ENCODE results near the gene PRKN.

The PRKN gene

DNA sequence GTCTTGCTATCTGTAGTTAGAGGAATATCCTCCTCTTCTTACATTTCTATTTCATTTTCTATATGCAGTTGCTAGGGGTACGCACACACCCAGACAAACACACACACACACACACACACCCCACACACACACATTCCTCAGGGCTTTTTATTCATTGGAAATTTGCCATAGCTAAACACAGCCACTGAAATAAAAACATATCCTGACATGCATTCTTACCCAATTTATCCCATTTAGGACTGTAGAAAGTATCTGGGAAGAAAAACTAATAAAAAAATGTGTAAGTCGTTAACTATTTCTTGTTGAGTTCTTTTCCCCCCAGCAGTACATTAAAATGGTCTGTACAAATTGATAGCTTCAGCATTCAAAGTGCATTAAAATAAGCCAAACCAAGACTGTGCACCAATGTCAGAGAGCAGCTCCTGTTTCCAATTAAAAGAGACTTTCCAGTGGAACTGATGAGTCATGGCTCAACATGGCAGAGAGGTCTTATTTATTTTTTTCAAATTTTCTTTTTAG, 1095.8 kb downstream of the PRKN start:
- DNase-seq: no peak

DNA sequence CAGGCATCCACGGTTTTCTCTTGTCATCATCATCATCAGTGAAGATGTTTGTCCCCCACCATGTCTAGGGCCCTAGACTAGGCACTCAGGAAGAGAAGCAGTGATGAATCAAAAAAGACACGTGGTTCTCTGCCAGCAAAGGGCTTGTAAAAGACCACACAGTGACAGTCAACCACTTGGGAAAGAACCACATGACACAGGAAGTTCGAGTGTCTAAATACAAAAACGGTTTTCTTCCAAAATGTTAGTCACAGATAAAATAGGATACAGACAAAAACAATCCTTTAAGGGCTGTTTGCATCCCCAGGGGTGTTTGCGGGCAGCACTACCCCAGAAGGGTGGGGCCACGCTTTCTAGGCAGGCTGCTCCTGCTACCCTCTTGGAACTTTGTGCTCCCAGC, 1096.9 kb downstream of the PRKN start:
- DNase-seq: no peak

DNA sequence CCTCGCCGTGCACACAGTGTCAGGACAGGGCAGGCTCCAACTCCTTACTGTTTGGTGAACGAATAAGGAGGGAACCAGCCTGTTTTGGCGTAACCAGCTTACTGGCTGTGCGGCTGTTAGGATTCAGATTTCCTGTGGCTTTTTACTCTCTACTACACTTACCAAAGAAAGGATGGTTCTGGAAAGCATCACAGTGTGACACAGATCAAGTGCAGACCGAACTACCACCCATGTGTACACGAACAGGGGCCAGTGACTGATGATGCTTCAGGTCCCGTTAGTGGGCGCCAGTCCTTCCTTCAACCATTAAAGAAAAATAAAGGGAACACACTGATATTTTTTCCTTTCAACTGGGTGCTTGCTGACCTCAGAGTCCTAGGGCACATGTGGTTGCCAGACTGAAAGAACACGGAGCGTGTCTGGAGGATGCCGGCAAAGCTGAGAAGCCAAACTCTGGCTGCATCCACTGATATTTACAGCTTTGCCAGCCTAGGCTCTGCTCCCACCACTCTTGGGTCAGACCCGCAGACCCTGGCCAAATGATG, 1101.4 kb downstream of the PRKN start:
- DNase-seq: no peak

DNA sequence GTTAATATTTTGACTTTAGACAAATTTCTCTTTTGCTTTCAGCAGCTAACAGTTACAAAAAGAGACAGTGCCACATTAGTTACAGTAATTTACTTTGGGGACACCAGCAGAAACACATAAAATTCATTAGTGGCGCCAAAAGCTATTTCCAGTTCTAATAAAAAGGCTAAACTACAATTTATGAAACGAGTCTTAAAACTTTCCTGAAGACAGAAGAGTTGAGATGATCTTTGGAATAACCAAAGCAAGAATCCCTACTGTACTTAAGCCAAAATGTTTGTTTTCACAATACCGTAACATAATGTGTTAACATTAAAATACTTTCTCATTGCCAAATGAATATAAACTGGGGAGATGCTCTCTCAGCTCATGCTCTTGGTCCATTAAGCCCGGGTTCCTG, 1103.5 kb downstream of the PRKN start:
- no peak for DNase-seq

DNA sequence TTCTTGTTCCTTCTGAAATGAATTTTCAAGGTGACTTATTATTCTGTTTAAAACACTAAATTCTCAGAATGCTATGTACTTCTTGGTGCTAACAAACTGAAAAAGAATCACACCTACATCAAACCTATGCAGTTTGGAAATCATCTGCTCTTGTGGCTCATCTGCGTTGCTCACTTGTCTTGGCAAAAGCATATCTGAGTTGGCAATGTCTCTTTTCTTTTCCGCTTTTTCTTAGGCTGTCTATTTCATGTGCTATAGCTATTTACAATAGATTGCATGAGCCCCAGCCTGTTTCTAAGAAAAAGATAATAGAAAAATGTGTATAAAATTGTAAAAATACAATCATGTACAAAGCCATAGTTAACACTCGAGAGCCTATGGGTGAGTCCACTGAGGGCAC, 1104.8 kb downstream of the PRKN start:
- DNase-seq: no peak

DNA sequence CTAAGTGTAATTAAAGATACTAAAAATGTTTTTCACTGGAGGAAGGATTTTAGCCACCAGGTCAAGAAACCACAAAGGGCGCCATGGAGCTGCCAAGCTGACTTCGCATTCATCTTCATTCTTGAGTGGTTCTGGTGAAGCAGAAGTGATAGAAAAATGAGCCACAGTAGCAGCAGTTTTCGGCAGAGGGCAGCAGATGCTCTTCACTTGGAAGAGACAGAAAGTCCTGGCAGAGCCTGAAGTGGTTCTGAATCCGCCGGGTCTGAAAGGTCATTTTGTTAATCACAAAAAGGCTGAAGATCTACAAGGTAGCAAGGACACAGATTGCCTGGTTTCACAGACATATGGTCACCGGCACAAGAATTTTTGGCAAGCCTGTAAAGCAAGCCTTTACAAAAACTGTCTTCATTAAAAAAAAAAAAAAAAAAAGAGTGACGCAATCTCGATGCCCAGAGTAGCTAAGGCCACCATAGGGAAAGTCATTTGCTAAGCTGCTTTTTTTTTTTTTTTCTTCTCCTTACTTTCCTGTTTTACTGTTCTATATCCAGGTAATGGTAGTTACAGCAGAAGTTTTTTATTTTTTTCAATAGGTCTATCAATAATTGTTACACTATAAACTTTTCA, 1108.6 kb downstream of the PRKN start:
- peak in 1 of 2 experiments; percentile 15 for DNase-seq

DNA sequence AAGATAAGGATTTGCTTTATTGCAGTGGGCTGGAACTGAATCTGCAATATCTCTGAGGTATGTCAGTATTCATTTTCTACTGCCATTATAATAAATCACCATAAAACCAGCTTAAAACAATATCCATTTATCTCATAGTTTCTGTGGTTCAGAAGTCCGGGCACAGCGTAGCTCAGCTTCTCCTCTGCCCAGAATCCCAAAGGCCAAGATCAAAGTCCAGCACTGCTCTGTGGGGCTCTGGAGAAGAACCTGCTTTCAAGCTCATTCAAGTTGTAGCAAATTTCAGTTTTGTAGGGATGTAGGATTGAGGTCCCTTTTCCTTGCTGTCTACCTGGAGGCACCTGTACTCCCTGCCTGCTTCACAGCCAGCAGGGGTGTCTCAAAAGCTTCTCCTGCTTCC, 1113.9 kb downstream of the PRKN start:
- DNase-seq: no peak

DNA sequence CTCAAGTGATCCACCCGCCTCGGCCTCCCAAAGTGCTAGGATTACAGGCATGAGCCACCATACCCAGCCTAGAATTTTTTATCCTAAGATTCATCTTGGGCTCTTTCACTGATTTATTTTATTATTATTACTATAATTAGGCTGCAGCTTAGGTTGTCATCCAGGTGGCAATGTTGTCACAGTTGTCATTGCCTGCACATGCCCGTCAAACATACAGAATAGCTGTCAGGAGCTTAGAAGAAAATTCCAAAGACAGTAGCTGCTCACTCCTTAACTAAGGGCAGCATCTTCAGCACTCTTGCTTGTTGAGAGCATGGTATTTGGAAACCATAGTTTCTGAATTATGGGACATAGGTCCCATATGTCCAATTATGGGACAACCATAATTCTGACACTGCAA, 1118.8 kb downstream of the PRKN start:
- DNase-seq: no peak

DNA sequence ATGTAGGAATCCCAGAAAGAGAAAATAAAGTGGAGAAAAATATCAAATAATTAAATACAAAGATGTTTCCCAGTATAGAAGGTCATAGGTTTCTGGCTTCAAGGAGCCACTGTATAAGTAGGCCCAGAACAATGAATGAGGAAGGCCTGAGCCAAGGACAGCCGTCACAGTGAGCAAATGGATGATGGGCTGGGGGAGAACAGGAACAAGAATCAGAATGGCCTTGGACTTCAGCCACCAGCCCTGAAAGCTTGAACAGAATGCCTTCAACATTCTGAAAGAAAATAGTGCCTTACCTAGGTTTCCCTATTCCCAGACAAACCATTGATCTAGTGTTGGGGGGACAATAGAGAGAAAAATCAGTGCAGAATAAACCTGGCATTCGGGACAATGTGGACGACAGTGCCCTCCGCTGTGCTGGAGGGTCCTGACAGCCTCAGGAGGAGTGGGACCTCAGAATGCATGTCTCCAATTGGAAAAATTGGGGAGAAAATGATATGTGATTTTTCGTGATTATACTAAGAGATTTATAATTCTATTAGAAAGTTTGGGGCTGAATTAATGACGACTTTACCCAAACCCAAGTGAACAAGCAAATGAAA, 1119.8 kb downstream of the PRKN start:
- DNase-seq: no peak

DNA sequence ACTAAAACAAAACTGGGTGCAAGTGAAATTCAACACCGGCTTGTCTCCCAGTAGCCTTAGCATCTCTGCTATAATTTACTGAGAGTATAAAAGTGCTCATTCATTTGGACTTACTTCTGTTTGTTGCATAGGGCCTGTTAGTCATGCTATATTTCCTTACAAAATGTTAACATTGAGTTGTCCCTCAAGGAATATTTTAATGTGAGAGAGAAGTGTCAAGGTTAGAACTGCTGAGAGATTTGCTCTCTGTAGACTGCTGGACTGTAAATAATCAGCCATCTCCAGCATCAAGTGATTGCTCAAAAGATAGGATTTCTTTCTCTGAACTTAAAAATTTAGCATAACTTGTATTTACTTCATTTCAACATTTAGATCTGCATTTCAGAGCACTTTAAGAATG, 1125.2 kb downstream of the PRKN start:
- no peak for DNase-seq

DNA sequence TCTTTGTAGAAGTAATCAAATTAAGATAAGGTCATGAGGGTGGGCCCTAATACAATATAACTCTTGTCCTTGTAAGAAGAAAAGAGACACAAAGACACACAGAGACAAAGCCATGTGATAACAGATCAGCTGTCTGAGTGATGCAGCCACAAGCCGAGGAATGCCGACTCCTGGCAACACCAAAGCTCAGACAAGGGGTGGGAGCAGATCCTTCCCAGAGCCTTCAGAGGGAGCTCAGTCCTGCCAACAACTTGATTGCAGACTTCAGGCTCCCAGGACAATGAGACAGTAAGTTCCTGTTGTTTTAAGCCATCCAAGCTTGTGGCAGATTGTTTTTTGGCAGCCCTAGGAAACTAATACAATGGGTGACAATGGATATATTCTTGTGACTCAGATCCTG, 1128.7 kb downstream of the PRKN start:
- DNase-seq: no peak

DNA sequence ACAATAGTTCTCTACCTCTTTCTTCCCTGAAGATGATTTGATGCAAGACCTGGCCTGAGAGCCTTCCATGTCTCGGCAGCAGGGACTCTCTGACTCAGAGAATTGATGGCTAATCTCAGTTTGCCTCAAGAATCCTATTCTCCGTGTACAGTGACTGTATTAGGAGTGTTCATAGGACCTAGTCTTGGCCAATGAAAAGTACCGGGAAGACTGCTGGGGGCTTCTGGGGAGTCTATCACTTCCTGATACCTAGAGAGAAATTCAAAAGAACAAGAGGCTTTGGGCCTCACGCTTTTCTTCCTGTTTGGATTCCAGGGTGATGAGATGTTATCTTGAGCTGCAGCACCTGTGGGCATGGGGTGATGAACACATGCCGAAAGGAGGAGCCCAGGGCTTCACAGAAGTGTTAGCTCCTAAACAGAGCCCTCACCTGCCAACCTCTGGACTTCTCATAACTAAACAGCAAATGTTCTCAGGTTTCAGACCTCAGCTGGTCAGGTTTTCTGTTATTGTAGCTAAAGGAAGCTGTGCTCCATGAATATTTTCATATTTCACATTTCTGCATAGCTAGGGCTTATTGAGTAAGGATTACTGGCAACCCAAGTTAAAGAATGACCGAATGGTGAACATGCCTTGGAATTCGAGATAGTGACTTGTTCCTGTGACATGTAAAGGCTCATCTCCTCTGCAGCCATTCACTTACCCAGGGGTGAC, 1130.6 kb downstream of the PRKN start:
- no peak for DNase-seq

DNA sequence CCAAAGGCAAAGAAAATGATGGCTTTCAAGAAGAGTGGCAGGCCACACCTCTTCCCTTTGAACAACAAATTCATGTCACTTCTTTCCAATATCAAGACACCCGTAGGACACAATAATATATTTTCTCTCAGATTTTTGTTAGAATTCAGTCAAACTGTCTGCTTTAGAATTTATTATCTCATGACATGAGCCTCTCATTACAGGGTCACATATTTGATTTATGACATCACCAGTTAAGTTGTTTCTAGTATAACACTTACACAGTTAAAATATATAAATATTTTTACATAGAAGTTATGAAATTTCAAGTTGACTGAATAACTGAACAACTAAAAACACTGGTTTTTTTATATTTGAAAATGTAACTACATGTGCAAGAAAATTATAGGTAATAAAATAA, 1133.2 kb downstream of the PRKN start:
- no peak for DNase-seq

DNA sequence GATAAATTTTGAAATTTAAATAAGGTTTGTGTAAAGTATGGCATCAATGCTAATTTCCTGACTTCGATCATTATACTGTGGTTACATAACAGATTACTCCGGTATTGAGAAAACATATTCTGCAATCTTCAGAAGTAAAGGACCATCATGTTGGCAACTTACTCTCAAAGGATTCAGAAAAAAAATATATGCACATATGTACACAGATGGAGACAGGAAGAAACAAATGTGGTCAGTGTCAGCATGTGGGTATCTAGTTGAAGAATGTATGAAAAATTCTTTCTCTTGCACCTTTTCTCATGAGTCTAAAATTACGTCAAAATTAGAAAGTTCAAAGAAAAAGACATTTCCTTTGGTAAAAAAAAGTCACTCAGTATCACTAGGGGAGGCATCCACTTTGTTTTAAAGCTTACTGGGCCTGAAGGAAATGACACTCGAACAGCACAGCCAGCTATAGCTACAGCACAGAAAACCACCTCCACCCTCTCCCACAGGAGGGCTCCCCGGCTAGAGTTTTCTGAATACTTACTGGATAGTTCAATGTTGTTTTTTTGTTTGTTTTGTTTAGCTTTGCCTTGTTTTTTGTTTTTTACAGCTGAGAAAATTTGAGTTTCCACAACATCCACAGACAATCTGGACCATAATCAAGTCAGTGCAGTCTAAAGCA, 1136.5 kb downstream of the PRKN start:
- DNase-seq: no peak

DNA sequence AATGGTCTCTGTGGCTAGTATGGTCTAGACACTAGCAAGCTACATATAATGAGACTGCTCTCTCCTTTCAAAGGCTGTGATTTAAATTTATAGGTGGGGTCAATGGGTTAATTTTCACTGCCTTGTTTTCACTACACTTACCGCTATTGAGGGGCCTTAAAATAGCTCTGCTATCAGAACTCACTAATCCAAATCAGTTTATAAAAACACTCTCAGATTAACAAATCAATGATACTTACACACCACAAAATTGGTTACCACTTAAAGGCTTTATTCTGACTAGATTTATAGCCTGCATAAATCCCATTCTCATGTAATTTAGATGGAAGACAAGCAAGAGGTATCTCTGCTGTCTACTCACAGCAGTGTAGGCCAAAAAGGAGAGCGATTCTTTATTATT, 1140.7 kb downstream of the PRKN start:
- DNase-seq: no peak

DNA sequence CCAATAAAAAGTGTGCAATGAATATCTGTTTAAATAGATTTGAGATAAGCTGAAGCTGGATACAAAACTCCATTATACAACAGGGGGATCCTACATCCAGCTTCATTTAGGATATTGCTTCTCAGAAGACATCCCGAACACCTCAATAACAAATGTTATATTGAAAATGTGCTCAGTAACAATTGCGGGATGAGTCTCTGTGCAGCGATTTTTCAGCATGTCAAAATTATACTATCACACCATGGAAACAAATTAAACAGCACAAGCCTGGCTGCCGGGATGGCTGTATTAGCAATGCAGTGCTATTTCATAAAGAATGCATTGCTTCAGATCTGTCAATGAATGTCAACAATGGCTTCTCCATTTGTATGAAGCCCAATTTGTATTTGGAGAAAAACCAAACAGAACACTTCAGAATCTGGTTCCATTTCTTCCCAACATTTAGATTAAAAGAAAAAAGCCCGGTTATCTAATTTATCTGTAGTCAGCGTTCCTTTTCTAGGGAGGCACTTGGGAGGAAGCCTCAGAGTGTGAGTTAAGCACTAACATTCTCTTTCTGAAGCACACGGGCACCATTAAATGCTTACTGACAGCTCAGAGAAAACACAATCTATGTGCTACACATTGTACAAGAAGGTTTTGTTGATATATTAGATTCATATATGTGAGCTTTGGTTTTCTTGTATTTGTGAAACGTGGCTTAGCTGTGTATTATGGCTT, 1142.8 kb downstream of the PRKN start:
- no peak for DNase-seq

DNA sequence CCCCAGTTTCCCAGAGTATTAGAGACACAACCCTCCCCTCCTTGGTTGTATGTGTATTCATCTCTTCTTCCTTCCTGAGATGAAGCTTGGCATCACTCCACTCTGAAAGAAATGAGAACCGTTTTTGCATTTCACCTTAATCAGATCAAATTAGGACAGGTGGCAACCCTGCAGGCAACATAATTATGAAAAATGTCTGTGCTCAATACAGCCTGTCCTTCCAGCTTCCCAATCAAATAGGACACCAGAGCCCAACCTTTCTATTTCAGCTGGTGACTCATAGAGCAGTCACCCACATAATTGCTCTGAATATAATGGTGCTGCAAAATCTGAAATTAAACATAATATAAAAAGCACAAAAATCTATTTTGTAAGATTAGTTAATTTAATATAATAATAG, 1143.5 kb downstream of the PRKN start:
- no peak for DNase-seq

DNA sequence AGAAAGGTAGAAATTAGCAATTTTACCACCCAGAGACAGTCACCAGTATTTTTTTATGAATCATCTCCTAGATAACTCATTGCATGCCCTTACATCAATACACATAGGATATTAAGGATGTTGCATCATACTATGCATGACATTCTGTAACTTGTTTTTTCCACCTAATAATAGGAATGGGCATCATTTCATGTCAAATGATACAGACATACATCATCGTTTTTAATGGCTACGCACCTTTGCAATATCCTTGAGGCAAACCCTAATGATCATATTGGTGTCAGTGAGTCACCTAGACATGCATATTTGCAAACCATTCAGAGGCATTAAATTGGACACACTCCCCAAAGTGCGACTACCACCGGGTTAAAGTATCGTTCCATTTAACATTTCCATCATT, 1144.0 kb downstream of the PRKN start:
- DNase-seq: no peak

DNA sequence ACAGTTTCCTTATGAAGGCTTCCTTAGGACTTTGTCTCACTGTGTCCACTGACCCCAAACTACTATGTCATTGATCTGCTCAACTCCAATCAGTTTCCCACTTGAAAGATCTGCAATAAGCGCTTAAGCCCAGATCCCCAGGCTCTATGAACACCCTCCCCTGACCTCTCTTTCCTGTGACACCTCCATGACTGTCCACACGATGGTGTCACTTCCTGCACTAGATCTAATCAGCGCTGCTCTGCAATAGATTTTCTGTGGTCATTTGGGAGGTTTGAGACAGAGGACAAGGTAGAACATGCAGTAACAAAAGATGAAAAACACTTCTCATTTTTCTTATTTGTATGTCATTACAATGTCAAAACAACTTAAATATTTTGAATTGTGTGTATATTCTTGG, 1149.1 kb downstream of the PRKN start:
- DNase-seq: no peak

DNA sequence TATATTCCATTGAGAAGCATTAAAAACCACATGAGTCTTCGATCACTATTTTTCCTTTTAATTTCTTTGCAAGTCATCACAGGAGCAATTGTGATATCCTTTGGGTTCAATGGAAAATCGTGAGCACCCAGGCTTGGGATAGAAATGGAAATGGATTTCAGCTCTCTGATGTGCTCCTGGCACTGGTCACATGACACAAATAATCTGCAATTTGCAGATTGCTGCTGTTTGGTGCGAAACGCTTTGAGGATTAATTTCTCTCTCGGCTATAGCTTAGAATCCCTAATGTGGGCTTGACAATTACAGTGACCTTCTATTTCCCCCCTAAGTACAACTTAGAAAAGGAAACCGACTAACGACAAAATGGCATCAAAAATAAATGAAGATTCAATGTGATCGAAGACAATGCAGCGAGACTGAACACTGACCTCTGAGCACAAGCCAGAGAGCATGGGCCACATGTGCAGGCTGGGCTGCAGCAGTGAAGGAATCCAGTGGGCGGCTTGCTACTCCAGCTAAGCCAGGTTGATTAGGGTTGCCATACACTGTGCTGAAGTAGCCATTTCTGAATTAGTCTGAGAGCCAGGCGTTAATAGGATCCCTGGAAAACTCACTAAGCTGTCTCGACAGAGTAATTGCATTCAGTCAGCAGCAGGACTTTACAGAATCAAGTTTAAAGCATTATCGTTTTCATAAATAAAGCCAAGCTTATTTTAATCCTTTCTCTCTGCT, 1151.9 kb downstream of the PRKN start:
- DNase-seq: no peak

DNA sequence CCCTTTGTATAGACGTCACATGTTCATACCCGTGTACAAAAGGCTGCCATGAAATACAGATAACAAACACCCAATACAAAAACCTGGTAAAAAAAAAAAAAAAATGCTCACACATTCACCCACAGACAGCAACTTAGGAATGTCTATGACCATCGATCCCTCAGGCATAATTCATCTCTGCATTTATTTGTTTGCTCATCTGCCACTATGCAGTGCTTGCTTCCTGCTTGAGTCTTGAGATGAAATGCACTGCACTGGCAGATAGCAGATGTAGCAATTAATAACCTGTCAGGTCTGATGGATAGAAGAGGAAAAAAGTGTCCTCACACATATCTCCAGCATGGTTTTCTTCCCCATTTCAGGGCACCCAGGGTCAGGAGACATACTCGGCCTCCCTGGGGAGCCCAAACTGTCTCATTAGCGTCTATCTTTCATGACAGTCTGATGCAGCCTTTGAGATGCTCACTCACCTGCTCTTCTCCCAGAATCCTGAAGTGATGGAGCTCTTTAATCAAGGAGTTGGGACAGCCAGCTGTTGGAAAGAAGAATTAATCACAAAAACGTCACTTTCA, 1158.6 kb downstream of the PRKN start:
- no peak for DNase-seq

DNA sequence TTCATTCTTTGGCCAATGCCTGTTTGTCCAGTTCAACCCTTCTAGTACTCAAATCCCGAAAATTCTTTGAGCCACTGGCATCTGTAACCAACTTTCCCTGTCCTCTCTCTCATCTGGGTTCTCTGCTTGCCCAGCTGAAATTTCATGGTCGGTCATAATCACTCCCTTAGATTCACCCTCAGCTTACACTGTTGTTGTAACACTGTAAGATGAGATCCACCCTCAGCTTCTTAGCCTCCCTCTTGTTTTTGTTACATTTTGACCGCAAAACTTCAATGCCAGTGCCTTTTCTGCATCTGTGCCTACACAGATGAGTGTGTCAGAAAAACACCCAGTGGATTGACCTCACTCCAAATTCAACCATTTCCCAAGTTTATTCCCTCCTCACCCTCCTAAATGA, 1162.6 kb downstream of the PRKN start:
- no peak for DNase-seq
